Stomach (tissue), 4 donors: ENCODE measurements around the gene ZDHHC1.

Experiments
- EP300 ChIP-seq: sonication (generic); formaldehyde crosslinking; IDR thresholded peaks from one replicate; pipeline ENCODE4 v1.6.1; 2017; ENCODE audit warnings: antibody characterized with exemption
- POLR2A ChIP-seq, 4 donors: fragments of 450-650 bp; IDR thresholded peaks; one replicate each; pipeline ENCODE4 v1.6.1; 2016; ENCODE audit warnings: antibody characterized with exemption in 4 of 4, control low read depth in 2 of 4, mild to moderate bottlenecking in 1 of 4, moderate library complexity in 1 of 4
- POLR2AphosphoS5 ChIP-seq, 3 donors: sonication (generic); formaldehyde crosslinking; IDR thresholded peaks; one replicate each; pipeline ENCODE4 v1.6.1; 2016; ENCODE audit warnings: antibody characterized with exemption in 3 of 3
- TF ChIP-seq, protein P1 (sequence below), 7 experiments: fragments of 450-650 bp in 4 of 7; fragments of 200-600 bp in 3 of 7; sonication (generic) in 3 of 7; IDR thresholded peaks; one replicate each; pipeline ENCODE4 v1.5.1; 2016 to 2019; ENCODE audit warnings: antibody characterized with exemption in 7 of 7, control low read depth in 2 of 7, mild to moderate bottlenecking in 1 of 7

DNA sequence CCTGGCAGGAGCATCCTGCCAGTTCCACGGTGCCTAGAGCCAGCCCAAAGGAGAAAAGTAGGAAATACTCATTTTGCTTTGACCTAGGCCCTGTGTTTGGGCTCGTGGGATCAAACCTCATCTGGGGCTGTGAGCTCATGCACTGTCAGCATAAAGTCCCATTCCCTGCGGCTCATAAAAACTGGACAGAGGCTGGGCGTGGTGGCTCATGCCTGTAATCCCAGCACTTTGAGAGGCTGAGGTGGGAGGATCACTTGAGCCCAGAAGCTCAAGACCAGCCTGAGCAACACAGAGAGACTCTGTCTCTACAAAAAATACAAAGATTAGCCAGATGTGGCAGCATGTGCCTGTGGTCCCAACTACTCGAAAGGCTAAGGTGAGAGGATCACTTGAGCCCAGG lies 46.8 kb upstream of the ZDHHC1 start:
- TF ChIP-seq, protein P1, sequence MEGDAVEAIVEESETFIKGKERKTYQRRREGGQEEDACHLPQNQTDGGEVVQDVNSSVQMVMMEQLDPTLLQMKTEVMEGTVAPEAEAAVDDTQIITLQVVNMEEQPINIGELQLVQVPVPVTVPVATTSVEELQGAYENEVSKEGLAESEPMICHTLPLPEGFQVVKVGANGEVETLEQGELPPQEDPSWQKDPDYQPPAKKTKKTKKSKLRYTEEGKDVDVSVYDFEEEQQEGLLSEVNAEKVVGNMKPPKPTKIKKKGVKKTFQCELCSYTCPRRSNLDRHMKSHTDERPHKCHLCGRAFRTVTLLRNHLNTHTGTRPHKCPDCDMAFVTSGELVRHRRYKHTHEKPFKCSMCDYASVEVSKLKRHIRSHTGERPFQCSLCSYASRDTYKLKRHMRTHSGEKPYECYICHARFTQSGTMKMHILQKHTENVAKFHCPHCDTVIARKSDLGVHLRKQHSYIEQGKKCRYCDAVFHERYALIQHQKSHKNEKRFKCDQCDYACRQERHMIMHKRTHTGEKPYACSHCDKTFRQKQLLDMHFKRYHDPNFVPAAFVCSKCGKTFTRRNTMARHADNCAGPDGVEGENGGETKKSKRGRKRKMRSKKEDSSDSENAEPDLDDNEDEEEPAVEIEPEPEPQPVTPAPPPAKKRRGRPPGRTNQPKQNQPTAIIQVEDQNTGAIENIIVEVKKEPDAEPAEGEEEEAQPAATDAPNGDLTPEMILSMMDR (IDR thresholded peaks at IDR 0.05) = no peak
- TF ChIP-seq POLR2A (IDR thresholded peaks at IDR 0.05) = no peak
- no peak for TF ChIP-seq EP300
- TF ChIP-seq POLR2AphosphoS5 (IDR thresholded peaks at IDR 0.05) = no peak
